SU-DHL-6 (cell line): ENCODE data around the gene PTPN14.

Experiments
- EZH2phosphoT487 ChIP-seq: fragments of 200-600 bp; sonication (generic), shearing (Covaris generic); conservative IDR thresholded peaks from 2 replicates; pipeline ENCODE4 v1.6.1; 2018; ENCODE audit warnings: mild to moderate bottlenecking, antibody characterized with exemption, low read length, moderate library complexity, mixed read lengths
- TF ChIP-seq, protein P1 (sequence below): fragments of 200-600 bp; sonication (generic); IDR thresholded peaks from one replicate; pipeline ENCODE4 v1.5.1; 2017; ENCODE audit warnings: antibody characterized with exemption, mild to moderate bottlenecking, low read length, moderate library complexity; ENCODE audit not compliant: insufficient read depth, poor library complexity, severe bottlenecking

DNA sequence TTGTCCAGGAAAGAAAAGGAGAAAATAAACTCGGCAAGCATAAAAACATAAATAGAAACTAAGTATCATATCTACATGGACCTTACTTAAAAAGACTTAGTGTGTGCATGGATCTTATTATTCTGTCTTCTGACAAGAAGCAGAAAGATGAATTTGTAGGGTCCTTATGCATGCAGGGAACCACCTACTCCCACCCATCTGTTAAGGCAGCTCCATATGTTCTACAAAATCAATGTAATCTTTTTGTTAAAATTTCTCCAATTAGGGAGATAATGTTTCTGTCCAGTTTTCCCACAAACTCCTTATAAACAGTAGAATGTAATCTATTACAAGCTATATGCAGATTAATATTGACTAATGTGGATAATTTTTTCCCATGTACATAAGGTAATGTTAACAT lies 13.9 kb upstream of the PTPN14 start:
- TF ChIP-seq EZH2phosphoT487: no peak
- TF ChIP-seq, protein P1, sequence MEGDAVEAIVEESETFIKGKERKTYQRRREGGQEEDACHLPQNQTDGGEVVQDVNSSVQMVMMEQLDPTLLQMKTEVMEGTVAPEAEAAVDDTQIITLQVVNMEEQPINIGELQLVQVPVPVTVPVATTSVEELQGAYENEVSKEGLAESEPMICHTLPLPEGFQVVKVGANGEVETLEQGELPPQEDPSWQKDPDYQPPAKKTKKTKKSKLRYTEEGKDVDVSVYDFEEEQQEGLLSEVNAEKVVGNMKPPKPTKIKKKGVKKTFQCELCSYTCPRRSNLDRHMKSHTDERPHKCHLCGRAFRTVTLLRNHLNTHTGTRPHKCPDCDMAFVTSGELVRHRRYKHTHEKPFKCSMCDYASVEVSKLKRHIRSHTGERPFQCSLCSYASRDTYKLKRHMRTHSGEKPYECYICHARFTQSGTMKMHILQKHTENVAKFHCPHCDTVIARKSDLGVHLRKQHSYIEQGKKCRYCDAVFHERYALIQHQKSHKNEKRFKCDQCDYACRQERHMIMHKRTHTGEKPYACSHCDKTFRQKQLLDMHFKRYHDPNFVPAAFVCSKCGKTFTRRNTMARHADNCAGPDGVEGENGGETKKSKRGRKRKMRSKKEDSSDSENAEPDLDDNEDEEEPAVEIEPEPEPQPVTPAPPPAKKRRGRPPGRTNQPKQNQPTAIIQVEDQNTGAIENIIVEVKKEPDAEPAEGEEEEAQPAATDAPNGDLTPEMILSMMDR: no peak
